GM21515 (cell line): ENCODE data around the gene RBCK1.

ENCODE experiments used
- ATAC-seq: cut with Tn5 transposase; IDR thresholded peaks from one replicate; pipeline ENCODE4 v1.9.1; 2021; ENCODE audit not compliant: unreplicated experiment

The RBCK1 gene

GRCh38 chr20:397432-398237 lies 10.5 kb upstream of the RBCK1 start:
- ATAC-seq, result no peak

GRCh38 chr20:399182-399707 lies 8.9 kb upstream of the RBCK1 start:
- ATAC-seq, result no peak

- no peak for ATAC-seq
These were observed 8.0 kb upstream of the RBCK1 start for GRCh38 chr20:400128-400453.

GRCh38 chr20:400454-401275 lies 7.4 kb upstream of the RBCK1 start:
- ATAC-seq, result no peak

- ATAC-seq, result no peak
These were observed 6.2 kb upstream of the RBCK1 start for GRCh38 chr20:401682-402495.

GRCh38 chr20:402496-402885 lies 5.6 kb upstream of the RBCK1 start:
- ATAC-seq, result no peak

GRCh38 chr20:402898-403581 lies 5.1 kb upstream of the RBCK1 start:
- no peak for ATAC-seq

- no peak for ATAC-seq
These were observed 4.5 kb upstream of the RBCK1 start for GRCh38 chr20:403582-403957.

GRCh38 chr20:404088-404487 lies 4.0 kb upstream of the RBCK1 start:
- no peak for ATAC-seq

GRCh38 chr20:406200-407132 lies 1.6 kb upstream of the RBCK1 start:
- no peak for ATAC-seq

- ATAC-seq, result peak; percentile 60
These were observed 756 bp upstream of the RBCK1 start for GRCh38 chr20:407133-407952.

- peak; percentile 15 for ATAC-seq
These were observed 971 bp downstream of the RBCK1 start for GRCh38 chr20:408843-409696.

- ATAC-seq, result no peak
These were observed 1.8 kb downstream of the RBCK1 start for GRCh38 chr20:409697-410559.

- ATAC-seq, result no peak
These were observed 4.0 kb downstream of the RBCK1 start for GRCh38 chr20:412081-412480.

GRCh38 chr20:414161-414560 lies 6.1 kb downstream of the RBCK1 start:
- ATAC-seq, result no peak

- ATAC-seq, result no peak
These were observed 7.8 kb downstream of the RBCK1 start for GRCh38 chr20:415820-416322.
